ENCODE measurements around the gene VAMP3.

Gene VAMP3

GRCh38 chr1:7781923-7782495 is 10.9 kb downstream of the VAMP3 start:
- DNase-seq (no peak), ATAC-seq (ENCODE audit: insufficient read depth, low read depth) (no peak)
- H3K4me1 ChIP-seq (ENCODE audit: insufficient read depth, low read length): no peaks in the 10 kb centered on the region
- no peak overlapping the region for H2AFZ ChIP-seq (ENCODE audit: low read depth, low read length)
- no peak overlapping the region for H3K4me2 ChIP-seq (ENCODE audit: insufficient read depth, low read length)
- H3K27me3 ChIP-seq (ENCODE audit: insufficient read depth, low read length, poor library complexity): no peaks in the 10 kb centered on the region
- TF ChIP-seq CTCF (IDR thresholded peaks at IDR 0.05; ENCODE audit: borderline replicate concordance, extremely low read depth, low read length, poor library complexity, severe bottlenecking) (no peak), EZH2 (IDR thresholded peaks at IDR 0.05; ENCODE audit: borderline replicate concordance, low read depth, low read length, severe bottlenecking) (no peak)
- H3K36me3 ChIP-seq (ENCODE audit: insufficient read depth, low read length): peaks cover 41% of the 10 kb centered on the region
- H3K9me3 ChIP-seq (ENCODE audit: insufficient read depth, low read length, severe bottlenecking): no peaks in the 10 kb centered on the region
- H4K20me1 ChIP-seq (ENCODE audit: insufficient read depth, low read length): no peaks in the 10 kb centered on the region
- H3K79me2 ChIP-seq (ENCODE audit: insufficient read depth, low read length): no peaks in the 10 kb centered on the region
- no peak overlapping the region for H3K4me3 ChIP-seq (ENCODE audit: low read depth in 1 of 2, low read length in 2 of 2)
- no peak overlapping the region for H3K27ac ChIP-seq (ENCODE audit: low read length)
- H3K9ac ChIP-seq (ENCODE audit: low read depth, low read length): no peak overlapping the region

GRCh38 chr1:7783178-7783711 is 12.1 kb downstream of the VAMP3 start:
- no peaks in the 10 kb centered on the region for H3K9me3 ChIP-seq (ENCODE audit: insufficient read depth, low read length, severe bottlenecking)
- no peak overlapping the region for H3K4me3 ChIP-seq (ENCODE audit: low read depth in 1 of 2, low read length in 2 of 2)
- no peak overlapping the region for H3K9ac ChIP-seq (ENCODE audit: low read depth, low read length)
- TF ChIP-seq CTCF (IDR thresholded peaks at IDR 0.05; ENCODE audit: borderline replicate concordance, extremely low read depth, low read length, poor library complexity, severe bottlenecking): no peak
- TF ChIP-seq EZH2 (IDR thresholded peaks at IDR 0.05; ENCODE audit: borderline replicate concordance, low read depth, low read length, severe bottlenecking): no peak
- no peak overlapping the region for H2AFZ ChIP-seq (ENCODE audit: low read depth, low read length)
- H3K36me3 ChIP-seq (ENCODE audit: insufficient read depth, low read length): peaks cover 29% of the 10 kb centered on the region
- no peaks in the 10 kb centered on the region for H4K20me1 ChIP-seq (ENCODE audit: insufficient read depth, low read length)
- DNase-seq: no peak
- no peak for ATAC-seq (ENCODE audit: insufficient read depth, low read depth)
- no peak overlapping the region for H3K27ac ChIP-seq (ENCODE audit: low read length)
- no peaks in the 10 kb centered on the region for H3K27me3 ChIP-seq (ENCODE audit: insufficient read depth, low read length, poor library complexity)
- no peaks in the 10 kb centered on the region for H3K4me1 ChIP-seq (ENCODE audit: insufficient read depth, low read length)
- no peaks in the 10 kb centered on the region for H3K79me2 ChIP-seq (ENCODE audit: insufficient read depth, low read length)
- no peak overlapping the region for H3K4me2 ChIP-seq (ENCODE audit: insufficient read depth, low read length)

- no peak within 1 kb of the TSS for H3K4me3 ChIP-seq (ENCODE audit: low read depth in 1 of 2, low read length in 2 of 2)
- ATAC-seq (ENCODE audit: insufficient read depth, low read depth) (no peak), DNase-seq (no peak)
- no peaks in the 10 kb centered on the region for H4K20me1 ChIP-seq (ENCODE audit: insufficient read depth, low read length)
- H3K27ac ChIP-seq (ENCODE audit: low read length): no peak within 1 kb of the TSS
- H3K79me2 ChIP-seq (ENCODE audit: insufficient read depth, low read length): no peaks in the 10 kb centered on the region
- H3K27me3 ChIP-seq (ENCODE audit: insufficient read depth, low read length, poor library complexity): no peaks in the 10 kb centered on the region
- no peak within 1 kb of the TSS for H3K9ac ChIP-seq (ENCODE audit: low read depth, low read length)
- peaks cover 25% of the 10 kb centered on the region for H3K36me3 ChIP-seq (ENCODE audit: insufficient read depth, low read length)
- no peaks in the 10 kb centered on the region for H3K4me1 ChIP-seq (ENCODE audit: insufficient read depth, low read length)
- no peak within 1 kb of the TSS for H3K4me2 ChIP-seq (ENCODE audit: insufficient read depth, low read length)
- H3K9me3 ChIP-seq (ENCODE audit: insufficient read depth, low read length, severe bottlenecking): no peaks in the 10 kb centered on the region
- H2AFZ ChIP-seq (ENCODE audit: low read depth, low read length): no peak within 1 kb of the TSS
- TF ChIP-seq EZH2 (IDR thresholded peaks at IDR 0.05; ENCODE audit: borderline replicate concordance, low read depth, low read length, severe bottlenecking): no peak
- no peak for TF ChIP-seq CTCF (IDR thresholded peaks at IDR 0.05; ENCODE audit: borderline replicate concordance, extremely low read depth, low read length, poor library complexity, severe bottlenecking)
These were observed 12.9 kb downstream of the VAMP3 start, which contains the start of gene PER3 for GRCh38 chr1:7783826-7784491. Gene PER3, plus strand, starts transcription at chr1:7784291. Its CDS starts 587 bp downstream, at chr1:7784878.
